Activated CD8-positive, alpha-beta memory T cell treated with anti-CD3 and anti-CD28 coated beads for 36 hours (primary cell): ENCODE measurements around the gene HELZ2. TPM values are rescaled to one million over a fixed set of nuclear protein-coding genes. Genes with fewer than 3 reads are reported as not detected.
"Not testable (repeated sequence)": the region's sequence is repeated elsewhere in the genome, so short reads cannot be mapped to it uniquely, and the experiment has no call there.

Source experiments
- CTCF ChIA-PET: fragments of 350-600 bp; sonication (Branson Sonifier 250); formaldehyde crosslinking; loops from one replicate; lab custom pipeline; 2021; ENCODE audit warnings: antibody characterized with exemption; lab: Charles Lee
- POLR2A ChIA-PET: fragments of 350-600 bp; sonication (Branson Sonifier 250); formaldehyde crosslinking; loops from one replicate; lab custom pipeline; 2021; ENCODE audit warnings: antibody characterized with exemption; lab: Charles Lee
- total RNA-seq, 2 experiments: library from RNA; stranded (reverse); gene quantifications; one replicate each; pipeline ENCODE4 v1.2.3, GENCODE V29; 2021

HELZ2 gene
- total RNA-seq, 2 experiments from 2014 or later: 4.8 TPM

DNA sequence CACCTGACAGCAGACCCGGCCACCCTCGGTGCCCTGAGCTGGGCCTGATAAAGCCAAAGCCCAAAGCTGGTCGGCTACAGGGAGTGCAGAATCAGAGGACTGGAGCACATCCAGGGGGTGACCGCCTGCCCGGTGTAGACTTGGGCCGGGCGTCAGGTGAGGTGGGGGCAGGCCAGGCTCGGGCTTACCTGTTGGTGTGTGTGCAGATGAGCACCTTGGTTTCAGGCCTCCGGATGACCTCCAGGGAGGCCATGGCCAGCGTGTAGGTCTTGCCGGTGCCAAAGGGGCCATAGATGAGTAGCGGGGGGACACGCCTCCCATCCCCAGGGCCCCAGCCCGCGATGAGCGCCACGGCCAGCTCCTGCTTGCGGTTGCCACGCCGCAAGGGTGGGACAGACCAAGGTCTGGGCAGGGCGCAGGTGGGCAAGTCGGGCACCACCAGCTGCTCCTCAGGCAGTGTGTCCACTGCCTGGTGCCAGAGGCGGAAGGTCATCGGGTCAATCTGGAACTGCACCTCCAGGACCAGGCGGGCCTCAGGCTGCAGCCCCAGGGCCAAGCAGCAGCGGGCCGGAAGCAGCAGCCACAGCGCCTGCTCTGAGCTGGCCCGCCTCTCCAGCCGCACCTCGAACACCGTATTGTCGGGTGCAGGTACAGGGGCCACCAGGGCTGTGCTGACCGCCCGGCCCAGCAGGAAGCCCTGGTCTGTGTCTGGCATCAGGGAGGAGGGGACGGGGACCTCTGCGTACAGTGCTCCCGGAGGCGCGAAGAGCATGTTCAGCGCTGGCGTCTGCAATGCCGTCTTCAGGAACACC is 5.7 kb downstream of the HELZ2 start:
- CTCF ChIA-PET: interaction anchor here (0.9 to 1.9 kb wide), 4 partner anchors 11 to 139 kb away, joined by 3 to 5 read pairs (median 4); partner anchors contain the start of genes ARFRP1 and ZGPAT
- POLR2A ChIA-PET: interaction anchor here (1.3 to 1.4 kb wide), 2 partner anchors 31 to 47 kb away, joined by 3 to 4 read pairs; partner anchors contain the start of gene PTK6

GRCh38 chr20:63567386-63568169 is 6.5 kb downstream of the HELZ2 start:
- ChIA-PET CTCF (interaction anchor here (0.6 to 1.9 kb wide), 4 partner anchors 13 to 297 kb away, joined by 3 to 5 read pairs (median 4); partner anchors contain the start of gene TPD52L2), POLR2A (interaction anchor here (0.5 to 1.4 kb wide), 4 partner anchors 30 to 60 kb away, joined by 3 to 4 read pairs (median 3); partner anchors contain the start of gene PTK6)

GRCh38 chr20:63567136-63567385 is 7.0 kb downstream of the HELZ2 start:
- CTCF ChIA-PET: interaction anchor here (1.1 to 1.9 kb wide), 4 partner anchors 12 to 298 kb away, joined by 3 to 5 read pairs (median 4); partner anchors contain the start of genes PTK6 and TPD52L2
- POLR2A ChIA-PET: interaction anchor here (1.0 to 1.4 kb wide), 3 partner anchors 30 to 60 kb away, joined by 3 to 4 read pairs (median 3); partner anchors contain the start of gene PTK6

DNA sequence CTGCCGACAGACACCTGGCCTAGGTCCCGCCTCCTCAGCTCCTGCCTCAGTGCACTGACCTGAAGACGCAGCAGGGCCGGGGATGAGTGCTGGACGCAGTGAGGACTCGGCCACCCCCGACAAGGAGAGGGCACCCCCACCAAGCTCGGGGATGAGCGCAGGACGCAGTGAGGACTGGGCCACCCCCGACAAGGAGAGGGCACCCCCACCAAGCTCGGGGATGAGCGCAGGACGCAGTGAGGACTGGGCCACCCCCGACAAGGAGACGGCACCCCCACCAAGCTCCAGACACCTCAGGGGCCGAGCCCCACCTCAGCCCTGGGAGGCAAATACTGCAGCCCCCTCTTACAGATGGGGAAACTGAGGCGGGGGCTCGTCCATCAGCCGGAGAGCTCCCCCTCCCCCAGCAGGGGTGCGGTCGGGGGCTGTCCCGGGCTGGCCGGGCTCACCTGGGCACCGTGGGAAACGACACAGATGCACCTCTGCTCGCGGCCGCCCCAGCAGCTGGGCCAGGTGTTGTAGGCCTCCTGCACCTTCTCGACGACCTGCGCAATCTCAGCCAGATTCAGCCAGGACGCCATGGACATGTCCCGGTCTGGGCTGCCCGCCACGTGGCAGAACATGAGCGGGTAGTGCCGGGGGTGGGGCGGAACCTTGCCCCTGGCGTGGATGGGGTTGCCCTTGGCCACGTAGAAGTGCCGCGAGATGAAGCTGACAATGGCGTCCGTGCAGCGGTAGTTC is 7.5 kb downstream of the HELZ2 start:
- CTCF ChIA-PET: interaction anchor here (1.1 to 1.7 kb wide), 3 partner anchors 12 to 298 kb away, joined by 3 to 4 read pairs (median 4); partner anchors contain the start of genes PTK6 and TPD52L2
- POLR2A ChIA-PET: interaction anchor here (1.3 kb wide), 1 partner anchor 45 kb away, joined by 4 read pairs; no protein-coding TSS in a partner anchor

DNA sequence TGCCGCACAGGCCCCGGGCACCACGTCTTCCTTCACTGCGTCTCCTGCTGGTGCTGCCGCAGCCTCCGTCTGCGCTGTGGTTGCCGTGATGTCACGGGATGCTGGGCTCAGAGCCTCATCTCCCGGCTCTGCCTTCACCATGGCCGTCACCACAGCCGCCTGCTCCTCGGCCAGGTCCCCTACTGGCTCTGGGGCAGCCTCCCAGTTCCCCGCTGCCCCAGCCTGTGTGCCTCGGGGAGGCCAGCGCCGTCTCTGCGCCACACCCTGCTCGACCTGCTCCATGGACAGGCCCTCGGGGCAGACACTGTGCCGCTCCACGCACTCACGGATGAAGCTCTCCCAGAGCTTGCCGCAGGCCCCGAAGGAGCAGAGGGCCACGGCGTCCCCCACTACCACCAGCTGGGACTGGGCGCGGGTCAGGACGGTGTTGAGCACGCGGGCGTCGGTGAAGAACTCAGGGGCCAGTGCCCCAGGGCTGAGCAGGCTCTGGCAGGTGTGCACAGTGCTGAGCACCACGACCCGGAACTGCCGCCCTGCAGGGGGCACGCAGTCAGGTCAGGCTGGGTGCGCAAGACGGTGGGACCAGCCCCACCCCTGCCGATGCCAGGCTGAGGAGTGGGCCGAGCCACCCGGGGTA is 8.2 kb downstream of the HELZ2 start:
- ChIA-PET CTCF (interaction anchor here (1.4 kb wide), 1 partner anchor 28 kb away, joined by 4 read pairs; the partner anchor contains the start of gene PTK6), POLR2A (no interaction called here)

DNA sequence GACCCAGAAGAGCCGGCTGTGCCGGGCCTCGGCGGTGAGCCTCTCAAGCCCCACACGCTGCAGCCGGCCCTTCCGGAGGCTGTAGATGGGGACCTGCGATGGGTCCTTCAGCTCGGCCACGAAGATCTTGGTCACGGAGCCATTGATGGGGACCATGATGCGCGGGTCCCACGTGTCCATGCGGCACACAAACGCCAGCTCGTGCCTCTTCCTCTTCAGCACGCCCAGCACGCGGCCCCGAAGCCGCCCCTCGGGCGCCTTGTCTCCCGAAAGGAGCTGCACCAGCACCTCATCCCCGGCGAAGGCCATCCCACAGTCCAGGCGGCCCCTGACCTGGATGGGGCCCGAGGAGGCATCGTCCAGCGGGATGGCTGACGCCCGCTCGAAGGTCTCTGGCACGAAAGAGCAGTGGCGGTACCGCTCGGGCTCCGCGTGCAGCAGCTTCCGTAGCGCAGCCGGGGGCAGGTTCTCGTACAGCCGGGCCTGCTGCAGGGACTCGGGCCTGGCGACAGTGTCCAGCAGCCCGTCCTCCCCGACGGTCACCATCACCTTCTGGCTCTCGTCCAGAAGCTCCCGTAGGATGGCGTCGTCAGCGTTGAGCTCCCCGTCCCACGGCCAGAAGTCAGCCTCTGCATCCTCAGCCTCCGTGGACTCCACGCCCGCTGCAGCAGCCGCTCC is 8.9 kb downstream of the HELZ2 start:
- ChIA-PET CTCF (no interaction called here), POLR2A (interaction anchor here (1.0 kb wide), 1 partner anchor 71 kb away, joined by 4 read pairs; no protein-coding TSS in a partner anchor)

- CTCF ChIA-PET: interaction anchor here (0.9 kb wide), 1 partner anchor 10 kb away, joined by 3 read pairs; no protein-coding TSS in a partner anchor
- POLR2A ChIA-PET: interaction anchor here (1.0 kb wide), 1 partner anchor 71 kb away, joined by 4 read pairs; no protein-coding TSS in a partner anchor
Observed at GRCh38 chr20:63564036-63564810, 9.8 kb downstream of the HELZ2 start.

DNA sequence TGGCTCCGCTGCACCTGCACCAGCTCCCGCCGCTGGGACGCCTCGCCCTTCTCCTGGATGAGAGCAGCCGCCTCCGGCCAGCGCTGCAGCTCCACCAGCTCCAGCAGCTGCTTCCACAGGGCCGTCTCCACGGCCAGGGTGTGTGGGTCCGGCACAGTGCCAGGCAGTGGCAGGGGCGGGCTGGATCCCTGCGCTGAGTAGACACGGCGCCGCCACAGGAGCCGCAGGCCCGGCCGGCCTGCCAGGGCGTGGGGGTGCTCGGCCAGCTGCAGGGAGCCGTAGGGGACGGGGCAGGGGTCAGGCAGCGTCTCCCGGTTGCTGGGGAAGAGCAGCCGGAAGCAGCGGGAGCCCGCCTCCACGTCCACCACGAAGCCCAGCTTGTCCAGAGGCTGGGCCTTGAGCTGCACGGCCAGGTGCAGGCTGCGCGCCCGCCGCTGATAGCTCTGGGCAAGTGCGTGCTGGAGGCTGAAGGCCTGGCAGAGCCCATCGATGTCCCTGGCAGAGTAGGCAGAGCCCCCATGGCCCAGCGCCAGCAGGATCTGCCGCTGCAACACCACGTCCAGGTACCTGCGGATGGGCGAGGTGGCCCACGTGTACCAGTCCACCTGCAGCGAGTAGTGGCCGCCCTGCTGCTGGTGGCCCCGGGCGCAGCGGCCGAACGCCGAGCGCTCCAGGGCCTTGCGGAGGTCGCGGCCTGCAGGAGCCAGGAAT is 10.7 kb downstream of the HELZ2 start:
- ChIA-PET POLR2A (no interaction called here), CTCF (no interaction called here)

DNA sequence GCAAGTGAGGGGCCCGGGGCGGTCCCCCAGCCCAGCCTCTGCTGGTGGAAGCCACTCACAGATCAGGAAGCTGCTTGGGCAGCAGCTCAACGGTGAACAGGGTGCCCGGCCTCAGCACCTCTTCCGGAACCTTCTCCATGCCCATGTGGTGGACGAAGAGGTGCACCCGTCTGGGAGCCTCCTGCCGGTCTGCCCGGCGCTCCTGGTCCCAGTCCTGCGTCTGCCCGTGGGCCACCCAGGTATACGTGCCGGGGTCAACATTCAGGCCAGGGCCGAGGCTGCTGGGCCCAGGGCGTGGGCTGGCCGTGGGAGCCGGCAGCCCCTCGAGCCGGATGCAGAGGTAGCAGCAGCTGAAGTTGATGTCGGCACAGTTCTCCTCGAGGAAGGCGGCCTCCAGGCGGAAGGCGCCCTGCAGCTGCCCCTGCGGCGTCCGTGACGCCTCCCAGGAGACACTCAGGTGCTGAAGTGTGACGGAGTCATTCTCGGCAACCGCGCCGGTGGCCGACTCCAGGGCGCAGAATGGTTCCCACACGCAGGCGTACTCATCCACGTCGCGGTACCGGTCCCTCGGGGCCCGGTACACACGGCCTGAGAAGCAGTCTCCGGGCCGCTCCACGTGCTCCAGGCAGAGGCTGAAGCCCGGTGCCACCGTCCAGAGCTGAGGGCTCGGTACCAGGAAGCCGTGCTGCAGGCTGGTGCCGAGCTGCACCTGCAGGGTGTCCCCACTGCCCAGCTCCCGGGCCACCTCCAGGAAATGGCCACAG is 11.4 kb downstream of the HELZ2 start:
- POLR2A ChIA-PET: interaction anchor here (0.6 kb wide), 1 partner anchor 65 kb away, joined by 3 read pairs; no protein-coding TSS in a partner anchor
- CTCF ChIA-PET: interaction anchor here (1.2 kb wide), 1 partner anchor 19 kb away, joined by 3 read pairs; no protein-coding TSS in a partner anchor

- CTCF ChIA-PET: interaction anchor here (0.9 to 1.2 kb wide), 2 partner anchors 20 to 24 kb away, joined by 3 read pairs; partner anchors contain the start of gene PTK6
- POLR2A ChIA-PET: interaction anchor here (0.6 kb wide), 1 partner anchor 66 kb away, joined by 3 read pairs; no protein-coding TSS in a partner anchor
Observed at GRCh38 chr20:63561624-63562396, 12.2 kb downstream of the HELZ2 start.

- POLR2A ChIA-PET: no interaction called here
- CTCF ChIA-PET: interaction anchor here (0.9 to 1.2 kb wide), 2 partner anchors 20 to 23 kb away, joined by 3 read pairs; partner anchors contain the start of gene PTK6
Observed at GRCh38 chr20:63560856-63561609, 13.0 kb downstream of the HELZ2 start.

- ChIA-PET POLR2A (no interaction called here), CTCF (no interaction called here)
Observed at GRCh38 chr20:63560333-63560805, 13.7 kb downstream of the HELZ2 start.

DNA sequence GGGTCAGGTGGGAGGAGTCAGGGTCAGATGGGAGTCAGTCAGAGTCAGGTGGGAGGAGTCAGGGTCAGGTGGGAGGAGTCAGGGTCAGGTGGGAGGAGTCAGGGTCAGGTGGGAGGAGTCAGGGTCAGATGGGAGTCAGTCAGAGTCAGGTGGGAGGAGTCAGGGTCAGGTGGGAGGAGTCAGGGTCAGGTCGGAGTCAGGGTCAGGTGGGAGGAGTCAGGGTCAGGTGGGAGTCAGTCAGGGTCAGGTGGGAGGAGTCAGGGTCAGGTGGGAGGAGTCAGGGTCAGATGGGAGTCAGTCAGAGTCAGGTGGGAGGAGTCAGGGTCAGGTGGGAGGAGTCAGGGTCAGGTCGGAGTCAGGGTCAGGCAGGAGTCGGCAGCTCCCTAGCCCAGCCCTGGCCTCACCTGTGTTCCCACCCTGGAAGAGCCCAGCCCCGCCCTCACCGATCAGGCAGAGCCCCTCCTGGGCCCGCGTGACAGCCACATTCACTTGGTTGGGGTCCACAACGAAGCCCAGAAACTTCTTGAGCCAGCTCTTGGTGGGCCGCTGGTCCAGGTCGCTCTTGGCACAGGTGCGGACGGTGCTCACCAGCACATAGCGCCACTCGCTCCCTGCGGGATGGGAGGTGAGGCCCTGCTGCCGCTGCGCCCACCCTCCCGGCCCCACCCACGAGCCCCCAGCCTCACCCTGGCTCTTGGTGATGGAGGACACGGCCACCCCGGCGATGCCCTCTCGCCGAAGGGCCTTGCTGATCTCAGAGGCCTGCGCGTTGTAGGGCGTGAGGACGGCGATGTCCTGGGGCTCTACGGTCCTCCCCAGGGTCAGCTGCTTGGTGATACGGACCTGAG is 14.3 kb downstream of the HELZ2 start:
- CTCF ChIA-PET, POLR2A ChIA-PET: not testable (repeated sequence)
